ENCODE results near the gene GRXCR2.
"Not testable (repeated sequence)": the region's sequence is repeated elsewhere in the genome, so short reads cannot be mapped to it uniquely, and the experiment has no call there.

GRXCR2 gene

DNA sequence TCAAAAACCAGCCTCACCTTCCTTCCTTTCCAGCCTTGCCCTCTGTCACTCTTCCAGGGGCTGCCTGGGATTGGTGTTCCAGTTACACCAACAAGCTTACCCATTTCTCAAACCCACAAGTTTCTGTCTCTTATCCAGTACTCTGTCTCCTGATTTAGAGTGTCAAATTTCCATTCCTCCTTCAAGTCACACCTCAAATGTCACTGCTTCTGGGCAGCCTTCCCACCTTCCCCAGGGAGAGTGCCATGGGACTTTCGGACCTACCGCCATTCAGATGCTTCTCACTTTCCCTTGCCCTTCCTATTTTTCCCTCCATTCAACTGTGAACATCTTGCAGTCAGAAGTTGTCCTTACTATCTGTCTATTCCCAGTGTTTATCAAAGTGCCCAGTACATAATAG, 2.0 kb upstream of the GRXCR2 start:
- DNase-seq = no peak

- DNase-seq = no peak
These were observed 328 bp downstream of the GRXCR2 start for GRCh38 chr5:145872486-145872885.

GRCh38 chr5:145869753-145870152, 3.1 kb downstream of the GRXCR2 start:
- no peak for DNase-seq

DNA sequence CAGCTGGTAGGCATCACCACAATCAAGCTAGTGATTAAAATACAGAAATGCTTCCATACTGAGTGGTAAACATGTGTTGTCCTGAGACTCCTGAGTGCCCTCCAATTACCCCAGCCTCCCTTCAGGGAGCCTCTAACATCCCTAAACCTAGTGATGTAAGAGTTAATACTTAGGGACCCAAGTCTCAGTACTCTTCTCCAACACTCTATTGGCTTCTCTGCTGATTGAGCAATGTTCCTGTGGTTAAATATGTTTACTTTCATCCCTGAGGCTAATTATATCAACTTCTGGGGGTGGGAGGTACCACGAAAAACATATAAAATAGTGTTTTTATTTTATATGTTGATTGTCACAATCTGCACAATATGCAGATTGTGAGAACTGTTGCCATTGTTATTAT, 5.0 kb downstream of the GRXCR2 start:
- no peak for DNase-seq

GRCh38 chr5:145864432-145864831, 8.4 kb downstream of the GRXCR2 start:
- DNase-seq = not testable (repeated sequence)

DNA sequence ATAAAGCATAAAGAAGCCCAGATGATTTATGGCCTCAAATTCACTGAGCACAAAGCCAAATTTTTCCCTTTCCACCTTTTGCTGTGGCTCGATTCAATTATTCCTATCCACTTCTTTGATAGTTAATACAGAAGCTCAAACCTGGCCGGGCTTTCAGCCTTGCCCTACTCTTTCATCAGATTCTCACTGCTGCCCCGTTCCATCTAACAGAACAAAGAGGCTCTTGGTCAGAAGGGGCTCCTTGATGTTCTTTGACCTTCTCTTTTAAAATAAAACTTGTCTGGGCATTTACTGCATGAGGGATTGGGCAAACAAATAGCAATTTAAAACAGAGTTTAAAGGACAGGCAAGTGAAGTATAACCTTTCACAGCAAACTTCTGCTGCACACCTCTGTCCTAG, 9.8 kb downstream of the GRXCR2 start:
- DNase-seq = no peak

DNA sequence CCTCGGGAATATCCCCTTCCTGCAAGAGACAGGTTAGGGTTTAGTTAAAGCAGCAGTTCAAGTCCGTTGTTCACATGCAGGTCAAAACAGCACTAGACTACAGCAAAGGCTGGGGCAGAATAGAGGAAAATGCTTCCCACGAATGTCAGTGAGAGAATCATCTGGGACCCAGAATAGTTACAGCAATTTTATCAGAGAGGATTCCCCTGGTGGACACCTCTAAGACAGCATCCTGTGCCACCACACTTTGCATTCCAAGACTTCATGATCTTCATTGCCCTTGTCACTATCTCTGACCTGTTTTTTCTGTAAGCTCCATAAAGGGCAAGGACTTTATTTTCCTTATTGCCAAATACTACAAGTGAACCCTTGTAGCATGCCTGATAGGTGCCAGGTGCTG, 12.9 kb downstream of the GRXCR2 start:
- no peak for DNase-seq

DNA sequence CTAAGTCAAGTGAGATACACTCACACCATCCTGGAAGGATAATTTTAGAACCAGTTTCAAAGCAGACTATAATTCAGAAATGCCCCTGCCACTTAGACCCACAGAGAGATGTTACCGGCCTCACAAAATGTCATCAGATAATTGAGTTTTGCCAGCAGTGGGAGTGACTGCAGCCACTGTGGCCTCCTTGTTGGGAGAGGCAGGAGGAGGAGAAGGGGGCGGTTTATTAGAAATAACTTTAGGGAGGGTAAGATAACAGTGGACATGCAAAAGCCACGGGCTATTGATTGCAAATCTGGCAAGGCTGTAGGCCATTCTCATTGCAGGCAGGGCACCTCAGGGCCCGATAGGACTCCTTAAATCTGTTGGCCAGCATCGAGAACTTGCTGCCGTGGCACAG, 13.4 kb downstream of the GRXCR2 start:
- DNase-seq = no peak

- no peak for DNase-seq
These were observed 13.9 kb downstream of the GRXCR2 start for GRCh38 chr5:145858959-145859358.

- peak in 4 of 14 donors; percentile 10 to 19 (median 15) for DNase-seq
These were observed 16.5 kb downstream of the GRXCR2 start for GRCh38 chr5:145856285-145856818.

DNA sequence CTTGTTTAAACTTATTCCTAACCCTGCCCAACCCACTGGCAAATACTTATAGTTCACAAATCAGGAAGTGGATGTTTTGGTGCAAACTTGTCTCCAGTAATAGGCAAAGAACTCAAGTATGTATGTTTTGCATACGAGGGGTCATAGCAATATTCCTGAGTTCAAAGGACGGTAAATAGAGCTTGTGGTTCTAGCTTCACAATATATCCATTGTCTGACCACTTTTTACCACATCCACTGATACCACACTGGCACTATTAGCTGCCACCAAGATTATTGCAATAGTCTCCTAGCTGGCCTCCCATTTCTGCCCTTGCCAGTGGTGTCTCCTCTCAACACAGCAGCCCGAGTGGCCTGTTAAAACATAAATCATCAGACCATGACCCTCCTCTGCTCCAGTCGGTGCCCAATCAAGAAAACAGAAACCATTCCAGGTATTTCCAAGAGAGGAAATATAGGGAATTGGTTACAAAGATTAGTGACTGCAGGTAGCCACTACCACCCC, 17.0 kb downstream of the GRXCR2 start:
- no peak for DNase-seq

DNA sequence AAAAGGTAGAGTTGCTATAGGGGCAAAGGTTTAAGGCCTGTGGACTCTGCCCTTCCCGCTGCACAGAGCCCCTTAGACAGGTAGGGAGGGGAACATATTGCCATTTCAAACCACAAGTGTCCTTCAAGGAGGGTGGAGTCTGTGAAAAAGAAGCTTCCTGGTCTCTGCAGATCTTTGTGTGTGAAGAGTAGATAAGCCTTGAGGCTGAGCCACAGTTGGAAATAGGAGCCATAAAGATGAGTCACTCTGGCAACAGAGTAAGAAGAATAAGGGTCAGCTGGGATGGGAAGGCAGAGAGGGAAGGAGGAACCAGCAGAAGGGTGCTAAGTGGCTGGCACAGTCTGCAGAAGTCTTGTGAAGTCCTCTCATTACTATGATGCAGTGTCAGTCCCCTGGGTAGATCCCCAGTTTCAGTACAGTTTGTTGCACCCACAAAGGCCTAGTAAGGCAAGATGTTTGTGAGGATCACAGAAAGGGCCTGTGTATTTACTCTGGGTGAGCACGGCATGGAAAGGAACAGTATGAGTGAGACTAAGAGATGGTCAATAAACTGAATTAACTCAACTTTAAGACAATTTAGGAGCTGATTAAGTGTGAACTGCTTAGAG, 18.1 kb downstream of the GRXCR2 start:
- DNase-seq = no peak

GRCh38 chr5:145853781-145854376, 18.9 kb downstream of the GRXCR2 start:
- DNase-seq = no peak

- no peak for DNase-seq
These were observed 19.8 kb downstream of the GRXCR2 start for GRCh38 chr5:145852990-145853389.

- no peak for DNase-seq
These were observed 24.0 kb downstream of the GRXCR2 start for GRCh38 chr5:145848854-145849253.

- no peak for DNase-seq
These were observed 25.0 kb downstream of the GRXCR2 start for GRCh38 chr5:145847499-145848497.

GRCh38 chr5:145846081-145846480, 26.7 kb downstream of the GRXCR2 start:
- DNase-seq = no peak

DNA sequence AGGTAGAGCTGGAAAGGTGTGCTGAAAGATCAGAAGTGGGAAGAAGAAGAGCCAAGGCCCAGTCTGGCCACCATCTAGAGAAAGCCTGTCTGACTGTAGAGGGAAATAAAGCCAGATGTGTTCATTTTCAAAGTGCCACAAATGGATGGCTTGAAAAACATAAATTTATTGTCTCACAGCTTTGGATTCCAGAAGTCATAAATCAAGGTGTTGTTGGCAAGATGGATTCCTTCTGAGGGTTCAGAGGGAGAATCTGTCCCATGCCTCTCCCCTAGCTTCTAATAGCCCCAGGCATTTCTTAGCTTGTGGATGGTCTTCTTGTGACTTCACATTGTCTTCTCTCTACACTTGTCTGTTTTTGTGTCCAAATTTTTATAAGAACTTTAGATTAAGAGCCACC, 31.5 kb downstream of the GRXCR2 start:
- no peak for DNase-seq

- DNase-seq = no peak
These were observed 32.2 kb downstream of the GRXCR2 start for GRCh38 chr5:145840458-145841132.

DNA sequence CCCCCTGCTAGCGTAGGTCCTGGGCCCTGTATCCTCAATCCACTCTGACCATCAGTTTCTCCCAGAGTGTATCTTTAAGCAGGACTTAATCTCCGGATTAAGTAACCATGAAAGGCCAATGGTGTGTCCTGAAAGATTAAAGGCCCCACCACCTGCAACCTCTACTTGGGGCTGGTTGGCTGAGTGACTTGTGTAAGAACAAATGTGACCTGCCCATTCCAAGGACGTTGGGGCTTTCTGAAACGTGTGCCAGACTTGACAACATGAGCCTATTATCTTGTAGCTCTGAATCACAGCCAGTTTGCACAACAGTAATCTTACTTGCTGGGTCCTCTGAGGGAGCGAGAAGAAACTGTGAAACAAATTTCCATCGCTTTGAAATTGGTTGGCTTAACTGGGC, 34.5 kb downstream of the GRXCR2 start:
- no peak for DNase-seq

GRCh38 chr5:145836241-145836640, 36.6 kb downstream of the GRXCR2 start:
- DNase-seq = not testable (repeated sequence)

- no peak for DNase-seq
These were observed 37.0 kb downstream of the GRXCR2 start for GRCh38 chr5:145835848-145836239.
